NCI-H510A treated with DMSO at 0.1 percent for 48 hours (cell line): ENCODE measurements around the gene FAM209B.
"Not testable (repeated sequence)": the region's sequence is repeated elsewhere in the genome, so short reads cannot be mapped to it uniquely, and the experiment has no call there.

Experiments
- DNase-seq: peaks from one replicate; lab custom pipeline; 2025; lab: John Stamatoyannopoulos, UW

FAM209B gene

DNA sequence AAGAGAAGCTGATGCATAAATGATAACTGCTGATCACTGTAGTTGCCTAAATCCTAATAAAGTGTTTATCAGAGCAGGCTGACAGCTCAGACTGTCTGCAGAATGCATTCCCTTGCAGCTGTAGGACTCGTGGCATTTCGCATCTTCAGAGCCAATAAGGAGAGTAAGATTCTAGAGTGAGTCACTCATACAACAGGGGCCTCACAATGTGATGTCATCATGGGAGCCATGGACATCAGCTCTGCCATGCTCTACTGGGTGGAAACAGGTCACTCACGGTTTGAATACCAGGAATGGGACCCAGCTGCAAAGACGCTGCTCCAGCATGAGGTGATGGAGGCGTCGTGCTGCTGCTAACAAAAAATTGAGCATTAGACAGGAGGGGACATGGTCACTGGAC is 7.4 kb downstream of the FAM209B start:
- DNase-seq: no peak

DNA sequence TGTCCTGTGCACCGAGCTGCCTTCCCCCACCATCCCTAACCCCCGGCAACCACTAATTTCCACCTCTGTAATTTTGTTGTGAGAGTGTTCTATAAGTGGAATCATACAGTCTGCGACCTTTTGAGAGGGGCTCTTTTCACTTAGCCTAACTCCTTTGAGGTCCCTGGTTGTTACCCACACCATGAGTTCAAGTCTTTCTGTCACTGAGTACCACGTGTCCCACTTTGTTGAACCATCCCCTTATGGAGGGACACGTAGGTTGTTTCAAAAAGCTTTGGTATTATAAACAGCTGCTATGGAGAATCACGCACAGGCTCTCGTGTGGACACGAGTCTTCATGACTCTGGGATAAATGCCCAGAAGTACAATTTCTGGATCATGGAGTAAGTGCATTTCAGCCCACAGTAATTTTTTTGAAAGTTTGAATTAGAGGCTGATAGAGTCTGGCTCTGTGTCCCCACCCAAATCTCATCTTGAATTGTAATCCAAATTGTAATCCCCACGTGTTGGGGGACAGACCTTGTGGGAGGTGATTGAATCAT is 9.5 kb downstream of the FAM209B start:
- DNase-seq: no peak

DNA sequence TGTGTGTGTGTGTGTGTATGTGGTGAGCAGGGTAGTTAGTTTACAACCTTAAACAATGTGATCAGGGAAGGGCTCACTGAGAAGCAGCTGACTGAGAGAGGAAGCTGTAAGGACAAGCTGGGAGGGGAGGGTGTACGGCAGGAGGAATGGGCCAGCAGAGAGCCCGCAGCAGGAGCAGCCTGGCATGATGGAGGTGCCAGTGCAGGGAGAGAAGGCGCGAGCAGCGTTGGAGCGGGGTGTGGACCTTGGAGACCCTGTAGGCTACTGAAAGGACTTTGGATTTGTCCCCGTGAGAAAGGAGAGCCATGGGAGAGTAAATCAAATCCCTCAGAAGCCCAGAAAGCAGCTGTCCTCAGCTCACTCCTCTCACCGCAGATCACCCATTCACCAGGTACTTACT is 18.5 kb downstream of the FAM209B start:
- DNase-seq: no peak

DNA sequence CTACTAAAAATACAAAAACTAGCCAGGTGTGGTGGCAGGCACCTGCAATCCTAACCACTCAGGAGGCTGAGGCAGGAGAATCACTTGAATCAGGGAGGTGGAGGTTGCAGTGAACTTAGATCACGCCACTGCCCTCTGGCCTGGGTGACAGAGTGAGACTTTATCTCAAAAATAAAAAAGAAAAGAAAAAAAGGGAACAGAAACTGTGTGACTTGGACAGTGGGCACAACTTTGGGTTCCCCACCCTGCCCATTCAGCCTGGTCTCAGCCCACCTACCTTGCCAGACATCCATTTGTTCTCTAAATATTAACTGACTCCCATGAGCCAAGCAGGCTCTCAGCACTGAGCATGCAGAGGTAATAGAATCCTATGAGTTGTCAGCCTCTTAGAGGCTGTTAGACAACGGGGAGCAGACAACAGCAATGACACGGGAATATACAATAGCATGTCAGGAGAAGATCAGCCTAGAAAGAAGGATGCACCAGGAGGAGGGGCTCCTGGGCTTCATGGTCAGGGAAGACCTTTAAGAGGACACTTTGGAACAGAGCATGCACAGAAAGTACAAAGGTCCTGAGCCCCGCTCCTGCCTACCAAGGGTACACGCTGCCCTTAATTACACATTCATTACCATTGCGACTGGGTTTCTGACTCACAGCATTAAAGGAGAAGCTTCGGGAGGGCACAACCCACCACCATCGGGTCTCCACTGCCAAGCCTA is 20.0 kb downstream of the FAM209B start:
- no peak for DNase-seq

DNA sequence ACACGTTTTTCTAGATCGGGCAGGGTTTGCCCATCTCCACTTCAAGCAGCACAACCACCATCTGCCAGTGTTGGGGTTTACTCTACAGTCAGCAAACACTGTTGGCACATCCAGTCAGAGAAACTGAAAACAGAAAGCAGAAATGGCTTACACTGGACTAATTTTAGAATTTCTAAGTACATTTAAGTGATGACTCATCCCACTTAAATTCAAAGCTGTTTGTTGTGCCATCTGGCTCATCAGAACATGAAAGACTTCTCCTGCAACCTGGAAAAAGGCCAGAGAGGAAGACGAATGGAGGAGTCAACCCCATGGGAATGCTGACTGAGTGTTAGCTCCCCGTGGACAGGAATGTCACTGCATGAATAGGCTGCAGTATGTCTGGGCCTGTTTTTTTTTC is 21.8 kb downstream of the FAM209B start:
- DNase-seq: no peak

DNA sequence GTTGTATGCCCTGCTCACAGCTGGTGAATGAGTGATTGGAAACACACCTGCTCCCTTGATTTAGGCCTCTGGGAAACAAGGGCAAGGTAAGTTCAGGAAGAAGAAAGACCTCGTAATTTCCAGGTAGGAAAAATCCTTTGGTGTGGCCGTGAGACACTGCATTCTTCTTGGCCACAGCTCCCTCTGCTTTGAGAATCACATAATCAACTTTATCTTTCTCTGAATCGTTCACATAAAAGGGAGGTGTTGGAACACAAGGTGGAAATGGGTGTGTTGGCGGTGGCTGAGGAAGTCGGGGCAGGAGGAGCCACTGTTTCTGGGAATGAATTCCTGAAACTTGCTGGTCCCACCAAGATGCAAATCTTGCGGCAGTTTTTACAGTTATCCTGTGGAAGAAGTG is 25.9 kb downstream of the FAM209B start:
- no peak for DNase-seq

DNA sequence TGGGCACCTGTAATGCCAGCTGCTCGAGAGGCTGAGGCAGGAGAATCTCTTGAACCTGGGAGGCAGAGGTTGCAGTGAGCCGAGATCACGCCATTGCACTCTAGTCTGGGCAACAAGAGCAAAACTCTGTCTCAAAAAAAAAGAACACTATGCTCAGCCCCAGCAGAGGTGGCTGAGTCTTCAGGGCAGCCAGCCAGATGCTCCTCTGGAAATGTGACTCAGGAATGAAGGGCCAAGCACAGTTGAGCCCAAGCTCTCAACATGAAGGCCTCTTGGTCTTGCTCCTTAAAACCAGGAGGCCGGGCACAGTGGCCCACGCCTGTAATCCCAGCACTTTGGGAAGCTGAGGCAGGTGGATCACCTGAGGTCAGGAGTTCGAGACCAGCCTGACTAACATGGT is 31.5 kb downstream of the FAM209B start:
- not testable (repeated sequence) for DNase-seq

DNA sequence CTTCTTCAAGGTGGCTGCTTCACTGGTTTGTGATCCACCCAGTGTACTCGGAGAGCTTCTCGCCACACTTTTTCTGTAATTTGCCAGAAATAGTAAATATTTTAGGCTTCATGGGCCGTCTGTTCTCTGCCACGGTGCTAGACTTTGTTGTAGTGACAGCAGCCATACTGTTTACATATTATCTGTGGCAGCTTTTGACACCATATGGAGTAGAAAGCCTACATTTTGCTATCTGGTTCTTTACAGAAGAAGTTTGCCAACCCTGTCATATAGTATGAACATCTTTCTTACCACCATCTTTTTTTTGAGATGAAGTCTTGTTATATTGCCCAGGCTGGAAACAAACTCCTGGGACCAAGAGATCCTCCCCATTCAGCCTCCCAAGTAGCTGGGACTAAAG is 32.5 kb downstream of the FAM209B start:
- DNase-seq: no peak

DNA sequence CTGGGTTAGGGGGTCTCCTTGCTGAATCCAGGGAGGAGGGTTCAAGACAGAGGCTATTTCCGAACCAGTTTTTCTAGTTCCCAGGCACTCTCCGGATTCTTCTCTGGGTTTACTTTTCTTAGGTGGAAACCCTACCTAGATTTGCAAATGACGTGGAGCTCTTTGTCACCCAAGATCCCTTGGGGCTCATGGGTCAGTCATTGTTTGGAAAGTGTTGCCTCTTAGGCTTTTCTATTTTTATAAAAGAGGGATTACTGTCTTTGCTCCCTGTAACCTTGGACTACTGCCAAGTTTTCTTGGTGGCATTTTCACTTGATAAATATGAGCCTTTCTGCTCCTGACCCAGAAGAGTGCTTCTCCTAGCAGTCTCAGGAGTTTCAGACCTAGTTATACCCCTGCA is 33.6 kb downstream of the FAM209B start:
- no peak for DNase-seq

DNA sequence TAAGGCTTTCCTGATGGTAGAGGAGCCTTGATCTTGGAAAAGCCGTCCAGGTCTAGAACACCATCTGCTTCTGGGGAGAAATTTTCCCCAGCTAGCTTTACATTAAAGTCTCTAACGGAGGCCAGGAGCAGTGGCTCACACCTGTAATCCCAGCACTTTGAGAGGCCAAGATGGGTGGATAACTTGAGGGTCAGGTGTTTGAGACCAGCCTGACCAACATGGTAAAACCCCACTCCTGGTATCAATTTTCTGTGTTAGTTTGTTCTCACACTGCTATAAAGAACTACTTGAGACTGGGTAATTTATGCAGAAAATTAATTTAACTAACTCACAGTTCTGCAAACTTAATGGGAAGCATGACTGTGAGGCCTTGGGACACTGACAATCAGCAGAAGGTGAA is 37.8 kb downstream of the FAM209B start:
- no peak for DNase-seq

DNA sequence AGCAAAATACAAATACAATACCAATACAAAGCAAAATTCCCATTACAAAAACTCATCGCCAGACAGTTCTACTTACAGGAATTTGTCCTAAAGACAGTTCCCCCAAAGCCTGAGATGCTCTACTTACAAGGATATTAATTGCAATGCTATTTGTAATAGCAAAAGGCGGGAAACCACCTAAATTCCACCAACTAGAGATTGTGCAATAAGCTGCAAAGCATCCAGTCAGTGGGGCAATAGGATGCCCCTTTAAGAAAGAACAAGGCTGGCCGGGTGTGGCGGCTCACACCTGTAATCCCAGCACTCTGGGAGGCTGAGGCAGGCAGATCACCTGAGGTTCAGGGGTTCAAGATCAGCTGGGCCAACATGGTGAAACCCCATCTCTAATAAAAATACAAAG is 39.1 kb downstream of the FAM209B start:
- no peak for DNase-seq

DNA sequence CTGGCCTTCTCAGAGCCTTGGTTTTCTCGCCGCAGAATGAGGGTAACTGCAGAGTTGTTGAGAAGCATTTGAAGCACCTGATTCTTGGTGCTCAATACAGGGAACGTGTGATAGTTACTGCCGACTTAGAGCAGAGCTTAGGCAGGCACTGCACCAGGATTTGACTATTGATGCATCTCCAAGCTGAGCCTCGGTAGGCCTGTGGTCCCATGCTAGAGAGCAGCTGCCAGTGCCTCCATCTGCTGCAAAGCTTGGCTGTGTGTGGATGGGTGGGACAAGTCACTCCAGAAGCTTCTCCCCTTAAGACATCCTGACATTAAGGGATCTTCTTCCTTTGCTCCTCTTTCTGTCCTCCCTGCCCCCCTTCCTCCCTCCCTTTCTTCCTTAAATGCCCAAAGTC is 40.9 kb downstream of the FAM209B start:
- DNase-seq: no peak

DNA sequence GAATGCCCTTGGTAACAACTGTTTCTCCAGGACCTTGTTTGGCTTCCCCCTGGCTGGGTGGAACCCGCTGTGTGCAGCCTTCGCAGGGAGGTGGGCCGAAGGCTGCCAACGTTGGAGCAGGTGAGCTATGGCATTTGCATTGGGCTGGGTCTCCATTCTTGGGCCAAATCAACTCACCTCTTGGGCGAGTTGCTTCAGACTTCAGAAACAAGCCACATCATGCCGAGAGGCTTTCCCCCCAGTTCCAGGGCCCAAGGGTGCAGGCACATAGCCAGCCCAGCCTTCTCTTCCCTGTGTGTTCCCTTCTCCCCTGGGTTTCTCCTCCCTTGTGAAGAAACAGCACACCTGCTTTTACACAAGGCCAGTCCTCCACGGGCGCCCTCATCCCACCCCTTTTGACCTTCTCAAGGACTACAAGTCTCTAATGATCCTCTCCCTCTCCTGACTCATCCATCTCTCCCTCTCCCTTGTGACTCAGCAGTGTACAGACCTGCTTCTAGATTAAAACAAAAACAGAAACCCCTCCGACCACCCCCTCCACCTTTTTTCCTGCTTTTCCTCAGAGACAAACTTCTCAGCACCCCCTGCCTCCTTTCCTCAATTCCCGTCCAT is 41.6 kb downstream of the FAM209B start:
- DNase-seq: no peak

DNA sequence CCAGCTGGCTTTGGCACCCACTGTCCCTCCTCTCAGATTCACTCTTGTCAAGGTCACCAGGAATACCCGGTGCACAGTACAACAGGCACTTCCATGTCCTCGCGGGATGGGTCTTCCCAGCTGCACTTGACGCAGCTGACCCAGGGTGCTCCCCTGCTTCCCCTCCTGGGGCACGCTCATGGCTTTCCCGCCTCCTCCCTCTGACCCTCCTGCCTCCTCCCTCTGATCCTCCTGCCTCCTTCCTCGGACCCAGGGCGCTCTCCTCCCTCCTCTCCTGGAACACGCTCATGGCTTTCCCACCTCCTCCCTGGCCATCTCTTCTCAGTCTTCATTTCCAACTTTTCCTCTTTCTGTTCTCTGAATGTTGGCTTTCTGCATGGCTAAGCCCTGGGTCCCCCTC is 42.1 kb downstream of the FAM209B start:
- no peak for DNase-seq

DNA sequence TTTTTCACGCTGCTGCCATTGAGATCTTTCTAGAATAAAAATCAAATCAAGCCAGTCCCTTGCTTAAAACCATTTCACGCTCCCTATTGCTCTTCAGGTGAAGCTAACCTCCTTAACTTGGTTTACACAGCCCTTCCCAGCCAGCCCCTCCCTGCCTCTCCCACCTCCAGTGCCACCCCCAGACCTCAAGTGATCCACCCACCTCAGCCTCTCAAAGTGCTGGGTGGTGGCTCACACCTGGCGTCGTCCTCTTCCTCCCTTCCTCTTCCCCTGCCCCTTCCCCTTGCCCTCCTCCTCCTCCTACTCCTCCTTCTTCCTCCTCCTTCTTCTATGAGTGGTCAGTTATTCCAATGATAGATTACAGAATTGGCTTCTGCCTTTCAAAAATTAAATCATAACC is 42.9 kb downstream of the FAM209B start:
- DNase-seq: no peak

DNA sequence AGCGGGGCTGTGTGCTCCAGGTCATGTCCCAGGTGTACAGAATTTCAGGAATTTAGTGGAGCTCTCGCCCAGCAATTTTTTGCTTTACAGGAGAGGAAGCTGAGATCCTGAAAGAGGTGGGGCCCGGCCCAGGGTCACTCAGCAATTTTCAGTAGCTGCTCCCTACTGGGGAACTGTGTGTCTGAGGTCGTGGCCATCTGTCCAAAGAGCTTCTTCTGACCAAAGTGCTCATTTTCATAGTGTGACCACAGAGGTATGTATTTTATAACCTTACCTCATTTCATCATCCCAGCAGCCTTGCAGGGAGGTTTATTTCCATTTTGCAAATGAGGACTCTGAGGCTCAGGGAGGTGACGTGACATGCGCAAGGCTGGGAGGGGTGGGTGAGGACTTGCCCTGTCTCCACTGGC is 46.3 kb downstream of the FAM209B start:
- no peak for DNase-seq

DNA sequence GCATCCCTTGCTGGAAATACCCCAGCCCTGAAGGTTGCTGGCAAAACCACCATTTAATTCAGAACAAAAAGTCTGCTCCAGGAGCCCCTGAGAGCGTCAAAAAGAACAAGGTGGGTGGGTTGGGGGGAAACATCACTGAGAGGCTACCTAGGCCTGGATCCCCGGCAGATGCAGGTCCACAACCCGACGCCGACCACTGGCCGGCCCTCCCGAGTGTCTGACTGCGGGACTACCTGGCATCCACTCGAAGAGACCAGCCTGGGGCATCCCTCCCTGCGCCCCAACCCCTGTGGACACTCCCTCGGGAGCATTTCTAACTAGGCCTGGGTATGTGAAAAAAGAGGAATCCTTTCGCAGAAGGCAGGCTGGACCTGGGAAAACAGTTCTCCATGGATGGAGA is 47.2 kb downstream of the FAM209B start:
- DNase-seq: no peak

DNA sequence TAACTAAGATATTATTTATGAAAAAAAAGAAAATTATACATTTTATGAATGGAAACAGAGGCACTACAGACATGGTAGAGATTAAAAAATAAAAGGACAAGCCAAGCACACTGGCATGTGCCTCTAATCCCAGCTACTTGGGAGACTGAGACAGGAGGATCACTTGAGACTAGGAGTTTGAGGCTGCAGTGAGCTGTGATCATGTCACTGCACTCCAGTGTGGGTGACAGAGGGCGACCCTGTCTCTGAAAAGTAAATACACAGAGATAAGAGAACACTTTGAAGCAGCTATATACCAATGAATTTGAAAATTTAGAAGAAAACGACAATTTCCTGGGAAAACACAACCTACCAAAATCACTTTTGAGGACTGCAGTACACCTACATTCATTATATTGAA is 48.7 kb downstream of the FAM209B start:
- DNase-seq: no peak

DNA sequence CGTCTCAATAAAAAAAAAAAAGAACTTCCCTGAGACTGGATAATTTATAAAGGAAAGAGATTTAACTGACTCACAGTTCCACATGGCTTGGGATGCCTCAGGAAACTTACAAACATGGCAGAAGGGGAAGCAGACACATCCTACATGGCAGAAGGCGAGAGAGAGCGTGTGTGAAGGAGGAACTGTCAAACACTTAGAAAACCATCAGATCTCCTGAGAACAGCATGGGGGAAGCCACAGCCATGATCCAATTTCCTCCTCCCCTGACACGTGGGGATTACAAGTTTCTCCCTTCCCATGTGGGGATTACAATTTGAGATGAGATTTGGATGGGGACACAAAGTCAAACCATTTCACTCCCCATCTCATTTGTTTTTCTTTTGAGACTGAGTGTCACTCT is 49.5 kb downstream of the FAM209B start:
- DNase-seq: no peak

DNA sequence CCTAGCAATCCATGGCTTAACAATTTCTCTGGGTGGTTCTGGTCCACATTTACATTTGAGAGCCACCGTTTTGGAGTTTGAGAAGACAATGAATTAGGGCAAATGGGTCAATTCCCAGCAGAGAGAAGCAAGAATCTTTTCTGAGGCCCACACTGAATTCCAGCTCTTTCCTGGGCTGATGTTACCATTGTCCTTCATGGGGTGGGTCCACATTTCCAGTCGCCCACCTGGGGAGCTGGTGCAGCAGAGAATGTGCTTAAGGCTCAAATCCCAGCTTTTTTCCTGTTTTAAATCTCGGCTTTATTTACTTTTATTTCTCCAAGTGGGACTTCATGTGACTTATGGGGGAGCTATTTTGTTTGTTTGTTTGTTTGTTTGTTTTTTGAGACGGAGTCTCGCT is 51.9 kb downstream of the FAM209B start:
- DNase-seq: no peak
